ENCODE results near the gene PEX14. TPM values are rescaled to one million over a fixed set of nuclear protein-coding genes. Genes with fewer than 3 reads are reported as not detected.

Gene PEX14
- total RNA-seq, 1 donor from 2014 or later = 24.0 TPM

GRCh38 chr1:10674700-10675609 is 200.2 kb downstream of the PEX14 start:
- peak; percentile 67 for ATAC-seq
- peak; percentile 73 for DNase-seq (ENCODE audit: low spot score)

DNA sequence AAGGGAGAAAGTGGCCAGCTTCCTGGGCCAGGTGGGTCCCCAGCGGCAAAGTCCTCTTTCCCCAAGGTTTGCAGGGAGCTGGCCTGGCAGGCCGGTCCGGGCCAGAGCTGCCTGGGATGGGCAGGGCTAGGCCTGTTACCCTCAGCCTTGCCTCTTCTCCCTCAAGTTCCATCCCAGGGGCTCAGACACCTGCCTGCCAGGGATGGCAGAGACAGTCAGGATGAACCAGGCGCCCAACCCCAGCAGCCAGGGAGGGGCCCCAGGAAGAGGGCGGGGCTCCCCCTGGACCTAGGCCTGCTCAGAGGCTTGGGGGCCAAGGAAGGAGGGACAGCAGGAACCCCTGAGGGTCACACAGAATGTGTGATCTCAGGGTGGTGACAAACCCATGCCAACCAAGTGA is 201.1 kb downstream of the PEX14 start:
- ATAC-seq (no peak), DNase-seq (ENCODE audit: low spot score) (no peak)

- no peak for DNase-seq (ENCODE audit: low spot score)
- ATAC-seq = peak; percentile 3
Measured at GRCh38 chr1:10676963-10677362, 202.2 kb downstream of the PEX14 start.

DNA sequence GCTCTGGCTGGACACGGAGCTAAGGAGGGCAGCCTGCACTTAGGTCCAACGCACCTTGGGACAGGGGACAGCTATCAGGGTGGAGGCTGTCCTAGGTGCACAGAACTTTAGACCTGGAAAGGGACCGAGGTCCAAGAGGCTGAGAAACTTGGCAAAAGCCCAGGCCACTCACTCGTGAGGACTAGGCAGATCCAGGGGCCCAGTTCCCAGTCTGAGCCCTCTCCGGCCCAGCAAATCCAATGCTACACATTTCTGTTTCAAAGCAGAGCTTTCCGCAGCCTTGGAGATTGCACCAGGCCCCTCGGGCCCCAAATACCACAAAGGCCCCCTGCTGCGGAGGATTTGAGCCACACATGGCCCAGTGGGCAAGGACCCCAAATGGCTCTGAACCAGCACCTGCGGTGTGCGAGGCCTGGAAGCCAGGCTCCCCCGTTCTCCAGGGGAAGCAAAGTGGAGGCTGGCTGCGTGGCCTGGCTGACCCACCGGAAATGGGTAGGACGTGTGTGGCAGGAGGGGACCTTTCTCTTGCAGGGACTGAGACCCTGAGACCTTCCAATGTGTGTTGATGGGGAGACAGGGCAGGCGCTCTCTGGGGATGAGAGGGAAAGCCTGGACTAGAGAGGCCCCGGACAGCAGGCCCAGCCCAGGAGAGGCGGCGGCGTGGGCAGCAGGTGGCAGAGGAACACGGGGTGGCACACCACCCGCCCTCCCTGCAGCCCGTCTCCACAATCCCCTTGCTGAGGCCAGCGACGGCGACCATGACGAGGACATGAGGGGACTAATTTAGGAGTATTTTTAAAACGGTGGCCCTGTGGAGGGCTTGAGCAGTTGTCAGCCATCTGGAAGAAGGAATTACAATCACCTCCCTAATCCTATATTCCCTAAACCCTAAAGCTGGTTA is 203.0 kb downstream of the PEX14 start:
- DNase-seq (ENCODE audit: low spot score) (peak; percentile 94), ATAC-seq (peak; percentile 79)

DNA sequence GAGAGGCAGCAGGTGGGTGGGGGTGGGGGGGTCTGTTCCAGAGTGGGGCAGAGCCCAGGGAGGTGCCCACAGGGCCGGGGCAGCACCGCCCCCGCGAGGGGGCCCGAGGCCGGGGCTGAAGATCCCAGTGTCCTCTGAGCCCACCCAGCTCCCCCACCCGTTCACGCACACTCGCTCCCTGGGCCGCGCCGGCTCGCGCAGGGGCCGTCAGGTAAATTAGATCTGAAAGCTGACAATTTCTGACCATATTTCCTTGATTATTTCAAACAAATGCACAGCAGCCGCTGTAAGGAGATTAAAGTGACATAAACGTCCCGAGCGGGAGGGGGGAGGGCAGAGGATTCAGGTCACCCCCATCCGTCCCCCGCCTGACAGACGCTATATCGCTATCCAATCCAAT is 203.7 kb downstream of the PEX14 start:
- ATAC-seq (no peak), DNase-seq (ENCODE audit: low spot score) (no peak)

- no peak for ATAC-seq
- DNase-seq (ENCODE audit: low spot score) = no peak
Measured at GRCh38 chr1:10678852-10679251, 204.1 kb downstream of the PEX14 start.

DNA sequence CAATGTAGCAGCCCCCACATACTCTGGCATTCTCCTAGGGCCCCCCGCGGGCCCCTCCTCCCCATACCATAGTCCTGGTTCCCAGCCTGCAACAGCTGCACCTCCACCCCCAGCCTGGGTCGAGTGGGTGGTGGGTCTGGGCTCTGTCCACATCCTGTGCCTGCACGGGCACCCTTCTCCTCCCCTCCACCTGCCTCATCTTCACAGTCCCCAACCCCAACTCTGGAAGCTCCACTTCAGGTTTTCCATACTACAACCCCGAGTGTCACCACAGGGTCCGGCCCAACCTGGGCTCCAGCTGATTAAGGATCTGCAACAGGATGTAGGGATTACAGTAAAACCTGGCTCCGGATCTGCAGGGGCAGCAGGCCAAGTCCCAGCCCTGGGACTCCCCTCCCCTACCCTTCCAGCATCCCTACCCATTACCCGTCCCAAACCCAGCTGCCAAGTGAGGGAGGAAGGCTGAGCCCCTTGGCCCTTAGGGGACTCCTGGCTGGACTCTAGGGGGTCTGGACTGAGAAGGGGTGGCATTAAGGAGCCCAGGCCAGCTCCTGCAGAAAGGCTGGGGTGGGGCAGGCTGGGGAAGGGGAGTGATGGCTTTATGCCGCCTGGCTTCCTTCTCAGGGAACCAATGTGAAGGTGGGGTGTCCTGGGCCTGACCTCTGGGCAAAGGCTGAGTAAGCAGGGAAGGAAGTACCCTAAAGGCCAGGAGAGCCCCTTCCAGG is 204.9 kb downstream of the PEX14 start:
- no peak for DNase-seq (ENCODE audit: low spot score)
- no peak for ATAC-seq

Other genes with a start within 250 kb of the PEX14 start
- 51.2 TPM for gene PGD, start 75.9 kb upstream of the PEX14 start, total RNA-seq
- 9.7 TPM for gene CENPS, start 44.5 kb upstream of the PEX14 start, total RNA-seq
- gene CORT, start 24.9 kb upstream of the PEX14 start, total RNA-seq = not detected
- gene DFFA, start 2.4 kb upstream of the PEX14 start, total RNA-seq = 19.4 TPM

All from left lobe of liver (tissue), 2 donors.